Neural cell (in vitro differentiated cells): ENCODE data around the gene TBC1D5. TPM values are rescaled to one million over a fixed set of nuclear protein-coding genes. Genes with fewer than 3 reads are reported as not detected.
"Not testable (repeated sequence)": the region's sequence is repeated elsewhere in the genome, so short reads cannot be mapped to it uniquely, and the experiment has no call there.

ENCODE experiments used
- H2AFZ ChIP-seq: fragments of 200-600, 300-800 bp; sonication (generic), shearing (Covaris generic); 2 replicates; pipeline ENCODE4 v1.6.0; 2014; ENCODE audit warnings: low read depth, mild to moderate bottlenecking, antibody characterized with exemption, low read length, moderate library complexity
- H3F3A ChIP-seq: fragments of 200-600 bp; shearing (Covaris generic); 2 replicates; pipeline ENCODE4 v1.6.1; 2016; ENCODE audit warnings: mild to moderate bottlenecking, moderate library complexity, mixed read lengths, antibody characterized with exemption, low read length; ENCODE audit not compliant: insufficient read depth, poor library complexity, severe bottlenecking
- H3K27ac ChIP-seq: fragments of 200-600, 300-800 bp; sonication (generic), shearing (Covaris generic); 2 replicates; pipeline ENCODE4 v1.5.1; 2014; ENCODE audit warnings: mild to moderate bottlenecking, low read length, moderate library complexity
- H3K27me3 ChIP-seq: fragments of 300-800, 200-600 bp; sonication (generic), shearing (Covaris generic); 2 replicates; pipeline ENCODE4 v1.6.0; 2014; ENCODE audit warnings: mild to moderate bottlenecking, low read depth, low read length, moderate library complexity; ENCODE audit not compliant: insufficient read depth
- H3K36me3 ChIP-seq: fragments of 300-800, 200-600 bp; sonication (generic), shearing (Covaris generic); 2 replicates; pipeline ENCODE4 v1.5.1; 2014; ENCODE audit warnings: mild to moderate bottlenecking, antibody characterized with exemption, low read length, moderate library complexity; ENCODE audit not compliant: insufficient read depth
- H3K4me2 ChIP-seq: fragments of 300-800, 200-600 bp; sonication (generic), shearing (Covaris generic); 2 replicates; pipeline ENCODE4 v1.6.0; 2014; ENCODE audit warnings: mild to moderate bottlenecking, low read length
- H3K4me3 ChIP-seq: fragments of 300-800, 200-600 bp; sonication (generic), shearing (Covaris generic); 2 replicates; pipeline ENCODE4 v1.5.1; 2014; ENCODE audit warnings: mild to moderate bottlenecking, low read length, moderate library complexity
- H3K79me2 ChIP-seq: fragments of 200-600 bp; shearing (Covaris generic); replicated peaks from 2 replicates; pipeline ENCODE4 v1.6.0; 2014; ENCODE audit warnings: mild to moderate bottlenecking, low read length, moderate library complexity; ENCODE audit not compliant: insufficient read depth
- H3K9ac ChIP-seq: fragments of 300-800, 200-600 bp; sonication (generic), shearing (Covaris generic); 2 replicates; pipeline ENCODE4 v1.6.1; 2016; ENCODE audit warnings: mild to moderate bottlenecking, low read length, mixed read lengths
- H3K9me2 ChIP-seq: fragments of 200-600 bp; shearing (Covaris generic); 2 replicates; pipeline ENCODE4 v1.6.1; 2016; ENCODE audit warnings: mild to moderate bottlenecking, low read length, mixed read lengths; ENCODE audit not compliant: insufficient read depth
- H3K9me3 ChIP-seq: fragments of 200-600, 300-800 bp; sonication (generic), shearing (Covaris generic); 2 replicates; pipeline ENCODE4 v1.6.1; 2016; ENCODE audit warnings: mild to moderate bottlenecking, mixed run types, low read length, moderate library complexity, mixed read lengths
- H4K20me1 ChIP-seq: fragments of 200-600 bp; shearing (Covaris generic); 2 replicates; pipeline ENCODE4 v1.6.1; 2016; ENCODE audit warnings: mild to moderate bottlenecking, mixed run types; ENCODE audit not compliant: insufficient read depth
- CTCF ChIP-seq: fragments of 450-650 bp; IDR thresholded peaks from 2 replicates; pipeline ENCODE4 v1.5.1; 2014; ENCODE audit warnings: antibody characterized with exemption, mild to moderate bottlenecking, moderate library complexity; ENCODE audit not compliant: poor library complexity, severe bottlenecking
- EP300 ChIP-seq: fragments of 450-650 bp; conservative IDR thresholded peaks from 2 replicates; pipeline ENCODE4 v1.6.1; 2014; ENCODE audit warnings: antibody characterized with exemption, mild to moderate bottlenecking, moderate library complexity; ENCODE audit not compliant: poor library complexity, severe bottlenecking
- EZH2 ChIP-seq: fragments of 200-600, 300-800 bp; shearing (Covaris generic), sonication (generic); IDR thresholded peaks from 2 replicates; pipeline ENCODE4 v1.6.1; 2014; ENCODE audit warnings: antibody characterized with exemption, low read length, borderline replicate concordance, mild to moderate bottlenecking; ENCODE audit not compliant: insufficient read depth, poor library complexity, severe bottlenecking
- MXI1 ChIP-seq: fragments of 450-650 bp; conservative IDR thresholded peaks from 2 replicates; pipeline ENCODE4 v1.6.1; 2014; ENCODE audit warnings: antibody characterized with exemption, mild to moderate bottlenecking; ENCODE audit not compliant: poor library complexity, severe bottlenecking
- POLR2AphosphoS5 ChIP-seq: IDR thresholded peaks from 2 replicates; pipeline ENCODE4 v1.6.1; 2012
- RAD21 ChIP-seq: fragments of 450-650 bp; conservative IDR thresholded peaks from 2 replicates; pipeline ENCODE4 v1.6.1; 2014; ENCODE audit warnings: antibody characterized with exemption, mild to moderate bottlenecking, moderate library complexity
- REST ChIP-seq: IDR thresholded peaks from 2 replicates; pipeline ENCODE4 v1.6.1; 2012; ENCODE audit warnings: borderline replicate concordance
- SMC3 ChIP-seq: fragments of 450-650 bp; conservative IDR thresholded peaks from 2 replicates; pipeline ENCODE4 v1.6.1; 2014; ENCODE audit warnings: antibody characterized with exemption, mild to moderate bottlenecking, moderate library complexity; ENCODE audit not compliant: poor library complexity
- TAF1 ChIP-seq: IDR thresholded peaks from 2 replicates; pipeline ENCODE4 v1.6.1; 2012; ENCODE audit warnings: low read depth
- polyA plus RNA-seq: library from polyadenylated mRNA; depleted of rRNA; stranded (reverse); fragments of >200 nt; gene quantifications from 2 replicates; pipeline ENCODE4 v1.2.3, GENCODE V29; 2014

The TBC1D5 gene
- polyA plus RNA-seq, 1 donor from 2014 or later: 28.3 TPM

- not testable (repeated sequence) for H3K9ac ChIP-seq, H3K36me3 ChIP-seq, H3K4me3 ChIP-seq, H3K9me3 ChIP-seq, H3K27me3 ChIP-seq, H3K27ac ChIP-seq, H2AFZ ChIP-seq, H3K79me2 ChIP-seq, H4K20me1 ChIP-seq, H3F3A ChIP-seq, H3K9me2 ChIP-seq, H3K4me2 ChIP-seq
Measured at GRCh38 chr3:17725844-17726243, 16.6 kb downstream of the TBC1D5 start.

- no peak overlapping the region for H3K9ac ChIP-seq
Measured at GRCh38 chr3:17724948-17725347, 17.5 kb downstream of the TBC1D5 start.

More at GRCh38 chr3:17724948-17725347, 17.5 kb downstream of the TBC1D5 start:
- H3K36me3 ChIP-seq: no peaks in the 10 kb centered on the region
- H3K27ac ChIP-seq: no peak overlapping the region
- no peak overlapping the region for H3K4me2 ChIP-seq
- H3K9me3 ChIP-seq: no peaks in the 10 kb centered on the region
- no peaks in the 10 kb centered on the region for H3K79me2 ChIP-seq
- H2AFZ ChIP-seq: no peak overlapping the region
- TF ChIP-seq TAF1: no peak
- no peak for TF ChIP-seq SMC3
- no peak for TF ChIP-seq CTCF
- TF ChIP-seq EP300: no peak
- TF ChIP-seq RAD21: no peak
- no peak for TF ChIP-seq POLR2AphosphoS5
- TF ChIP-seq MXI1: no peak
- no peak for TF ChIP-seq EZH2
- no peak for TF ChIP-seq REST
- no peaks in the 10 kb centered on the region for H3K9me2 ChIP-seq
- H4K20me1 ChIP-seq: no peaks in the 10 kb centered on the region
- no peak overlapping the region for H3K4me3 ChIP-seq
- no peaks in the 10 kb centered on the region for H3F3A ChIP-seq
- H3K27me3 ChIP-seq: no peaks in the 10 kb centered on the region
